H1 (cell line): ENCODE measurements around the gene PITPNB. TPM values are rescaled to one million over a fixed set of nuclear protein-coding genes. Genes with fewer than 3 reads are reported as not detected.

Experiments used
- CBX8 ChIP-seq: fragments of 300-800, 300-1000 bp; sonication (generic); IDR thresholded peaks from 2 replicates; pipeline ENCODE4 v1.7.1; 2016; ENCODE audit warnings: low read depth, low read length, borderline replicate concordance
- CHD2 ChIP-seq: IDR thresholded peaks from 2 replicates; pipeline ENCODE4 v1.6.1; 2012; ENCODE audit warnings: low read length, improper control_type of control experiment
- EP300 ChIP-seq, 2 experiments: IDR thresholded peaks; 1 replicate in 1 of 2; 2 replicates in 1 of 2; pipeline ENCODE4 v1.6.1; 2011 to 2012; ENCODE audit warnings: low read depth in 2 of 2, low read length in 2 of 2, mild to moderate bottlenecking in 2 of 2, borderline replicate concordance in 1 of 2, inconsistent platforms in 1 of 2, moderate library complexity in 1 of 2
- JUN ChIP-seq: IDR thresholded peaks from 2 replicates; pipeline ENCODE4 v1.6.1; 2011; ENCODE audit warnings: low read depth, mild to moderate bottlenecking, improper control_type of control experiment, low read length
- RNF2 ChIP-seq: fragments of 200-900, 300-1000 bp; sonication (generic); IDR thresholded peaks from 2 replicates; pipeline ENCODE4 v1.7.1; 2016; ENCODE audit warnings: borderline replicate concordance, low read depth, mild to moderate bottlenecking, antibody characterized with exemption, low read length; ENCODE audit not compliant: poor library complexity, severe bottlenecking; ENCODE audit errors: missing control alignments
- RXRA ChIP-seq: IDR thresholded peaks from 2 replicates; pipeline ENCODE4 v1.6.1; 2011; ENCODE audit warnings: low read depth, mild to moderate bottlenecking, low read length, moderate library complexity; ENCODE audit not compliant: insufficient read depth
- SAP30 ChIP-seq: fragments of 300-600 bp; sonication (generic); IDR thresholded peaks from 2 replicates; pipeline ENCODE4 v1.7.1; 2012; ENCODE audit warnings: low read length, moderate library complexity, mild to moderate bottlenecking, inconsistent platforms; ENCODE audit not compliant: insufficient read depth, insufficient replicate concordance
- TAF1 ChIP-seq: IDR thresholded peaks from 2 replicates; pipeline ENCODE4 v1.6.1; 2011; ENCODE audit warnings: mild to moderate bottlenecking, low read depth, low read length
- polyA plus RNA-seq, 7 experiments: library from polyadenylated mRNA; depleted of rRNA in 3 of 7; stranded (reverse) in 5 of 7; unstranded in 2 of 7; fragments of >200 nt in 5 of 7; fragments of 200-250 nt in 2 of 7; gene quantifications; 1 replicate in 5 of 7; 2 replicates in 1 of 7; 4 replicates in 1 of 7; pipeline versions ENCODE4 v1.2.1 to v1.2.3, GENCODE V29; 2011 to 2013; ENCODE audit warnings: missing spikeins in 2 of 7, mixed read lengths in 2 of 7
- total RNA-seq: library from RNA; stranded (reverse); fragmentation: NEBNext Ultra II Directional; extraction: Animal tissue kit (Norgen Biotek cat#: 25700); gene quantifications from 2 replicates; pipeline ENCODE4 v1.2.1, GENCODE V29; 2021
- TF ChIP-seq, protein P1 (sequence below): fragments of 300-600 bp; sonication (generic); IDR thresholded peaks from 2 replicates; pipeline ENCODE4 v1.7.1; 2012; ENCODE audit warnings: low read length, moderate library complexity, mild to moderate bottlenecking, inconsistent platforms; ENCODE audit not compliant: insufficient replicate concordance
- TF ChIP-seq, protein P2 (sequence below): IDR thresholded peaks from 2 replicates; pipeline ENCODE4 v1.6.1; 2011; ENCODE audit warnings: low read length, improper control_type of control experiment

Gene PITPNB
- total and polyA plus RNA-seq, 2 of the 8 experiments (the other 6 are each of a cell fraction or from before 2014, with no cell fraction given): 24.6 to 89.3 TPM

DNA sequence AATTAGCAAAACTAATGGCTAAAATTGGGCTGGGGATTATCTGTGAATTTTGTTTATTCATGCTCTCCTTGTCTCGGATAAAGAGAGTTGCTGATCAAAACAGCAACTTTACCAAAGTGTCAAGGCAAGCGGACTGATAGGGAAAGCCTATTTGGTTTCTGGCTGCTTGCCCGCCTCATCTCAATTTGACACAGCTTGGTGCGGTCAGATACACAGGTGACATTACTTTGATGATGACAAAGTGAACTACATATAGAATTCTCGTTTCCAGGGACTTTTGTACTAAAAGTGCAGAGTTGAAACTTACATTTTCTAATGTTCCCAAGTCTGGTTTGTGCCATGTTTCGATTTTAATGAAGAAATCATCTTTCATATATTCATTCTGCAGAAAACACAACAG, 22.8 kb downstream of the PITPNB start (continued):
- TF ChIP-seq, protein P1, sequence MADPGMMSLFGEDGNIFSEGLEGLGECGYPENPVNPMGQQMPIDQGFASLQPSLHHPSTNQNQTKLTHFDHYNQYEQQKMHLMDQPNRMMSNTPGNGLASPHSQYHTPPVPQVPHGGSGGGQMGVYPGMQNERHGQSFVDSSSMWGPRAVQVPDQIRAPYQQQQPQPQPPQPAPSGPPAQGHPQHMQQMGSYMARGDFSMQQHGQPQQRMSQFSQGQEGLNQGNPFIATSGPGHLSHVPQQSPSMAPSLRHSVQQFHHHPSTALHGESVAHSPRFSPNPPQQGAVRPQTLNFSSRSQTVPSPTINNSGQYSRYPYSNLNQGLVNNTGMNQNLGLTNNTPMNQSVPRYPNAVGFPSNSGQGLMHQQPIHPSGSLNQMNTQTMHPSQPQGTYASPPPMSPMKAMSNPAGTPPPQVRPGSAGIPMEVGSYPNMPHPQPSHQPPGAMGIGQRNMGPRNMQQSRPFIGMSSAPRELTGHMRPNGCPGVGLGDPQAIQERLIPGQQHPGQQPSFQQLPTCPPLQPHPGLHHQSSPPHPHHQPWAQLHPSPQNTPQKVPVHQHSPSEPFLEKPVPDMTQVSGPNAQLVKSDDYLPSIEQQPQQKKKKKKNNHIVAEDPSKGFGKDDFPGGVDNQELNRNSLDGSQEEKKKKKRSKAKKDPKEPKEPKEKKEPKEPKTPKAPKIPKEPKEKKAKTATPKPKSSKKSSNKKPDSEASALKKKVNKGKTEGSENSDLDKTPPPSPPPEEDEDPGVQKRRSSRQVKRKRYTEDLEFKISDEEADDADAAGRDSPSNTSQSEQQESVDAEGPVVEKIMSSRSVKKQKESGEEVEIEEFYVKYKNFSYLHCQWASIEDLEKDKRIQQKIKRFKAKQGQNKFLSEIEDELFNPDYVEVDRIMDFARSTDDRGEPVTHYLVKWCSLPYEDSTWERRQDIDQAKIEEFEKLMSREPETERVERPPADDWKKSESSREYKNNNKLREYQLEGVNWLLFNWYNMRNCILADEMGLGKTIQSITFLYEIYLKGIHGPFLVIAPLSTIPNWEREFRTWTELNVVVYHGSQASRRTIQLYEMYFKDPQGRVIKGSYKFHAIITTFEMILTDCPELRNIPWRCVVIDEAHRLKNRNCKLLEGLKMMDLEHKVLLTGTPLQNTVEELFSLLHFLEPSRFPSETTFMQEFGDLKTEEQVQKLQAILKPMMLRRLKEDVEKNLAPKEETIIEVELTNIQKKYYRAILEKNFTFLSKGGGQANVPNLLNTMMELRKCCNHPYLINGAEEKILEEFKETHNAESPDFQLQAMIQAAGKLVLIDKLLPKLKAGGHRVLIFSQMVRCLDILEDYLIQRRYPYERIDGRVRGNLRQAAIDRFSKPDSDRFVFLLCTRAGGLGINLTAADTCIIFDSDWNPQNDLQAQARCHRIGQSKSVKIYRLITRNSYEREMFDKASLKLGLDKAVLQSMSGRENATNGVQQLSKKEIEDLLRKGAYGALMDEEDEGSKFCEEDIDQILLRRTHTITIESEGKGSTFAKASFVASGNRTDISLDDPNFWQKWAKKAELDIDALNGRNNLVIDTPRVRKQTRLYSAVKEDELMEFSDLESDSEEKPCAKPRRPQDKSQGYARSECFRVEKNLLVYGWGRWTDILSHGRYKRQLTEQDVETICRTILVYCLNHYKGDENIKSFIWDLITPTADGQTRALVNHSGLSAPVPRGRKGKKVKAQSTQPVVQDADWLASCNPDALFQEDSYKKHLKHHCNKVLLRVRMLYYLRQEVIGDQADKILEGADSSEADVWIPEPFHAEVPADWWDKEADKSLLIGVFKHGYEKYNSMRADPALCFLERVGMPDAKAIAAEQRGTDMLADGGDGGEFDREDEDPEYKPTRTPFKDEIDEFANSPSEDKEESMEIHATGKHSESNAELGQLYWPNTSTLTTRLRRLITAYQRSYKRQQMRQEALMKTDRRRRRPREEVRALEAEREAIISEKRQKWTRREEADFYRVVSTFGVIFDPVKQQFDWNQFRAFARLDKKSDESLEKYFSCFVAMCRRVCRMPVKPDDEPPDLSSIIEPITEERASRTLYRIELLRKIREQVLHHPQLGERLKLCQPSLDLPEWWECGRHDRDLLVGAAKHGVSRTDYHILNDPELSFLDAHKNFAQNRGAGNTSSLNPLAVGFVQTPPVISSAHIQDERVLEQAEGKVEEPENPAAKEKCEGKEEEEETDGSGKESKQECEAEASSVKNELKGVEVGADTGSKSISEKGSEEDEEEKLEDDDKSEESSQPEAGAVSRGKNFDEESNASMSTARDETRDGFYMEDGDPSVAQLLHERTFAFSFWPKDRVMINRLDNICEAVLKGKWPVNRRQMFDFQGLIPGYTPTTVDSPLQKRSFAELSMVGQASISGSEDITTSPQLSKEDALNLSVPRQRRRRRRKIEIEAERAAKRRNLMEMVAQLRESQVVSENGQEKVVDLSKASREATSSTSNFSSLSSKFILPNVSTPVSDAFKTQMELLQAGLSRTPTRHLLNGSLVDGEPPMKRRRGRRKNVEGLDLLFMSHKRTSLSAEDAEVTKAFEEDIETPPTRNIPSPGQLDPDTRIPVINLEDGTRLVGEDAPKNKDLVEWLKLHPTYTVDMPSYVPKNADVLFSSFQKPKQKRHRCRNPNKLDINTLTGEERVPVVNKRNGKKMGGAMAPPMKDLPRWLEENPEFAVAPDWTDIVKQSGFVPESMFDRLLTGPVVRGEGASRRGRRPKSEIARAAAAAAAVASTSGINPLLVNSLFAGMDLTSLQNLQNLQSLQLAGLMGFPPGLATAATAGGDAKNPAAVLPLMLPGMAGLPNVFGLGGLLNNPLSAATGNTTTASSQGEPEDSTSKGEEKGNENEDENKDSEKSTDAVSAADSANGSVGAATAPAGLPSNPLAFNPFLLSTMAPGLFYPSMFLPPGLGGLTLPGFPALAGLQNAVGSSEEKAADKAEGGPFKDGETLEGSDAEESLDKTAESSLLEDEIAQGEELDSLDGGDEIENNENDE: no peak
- TF ChIP-seq RNF2 (no peak), EP300 (IDR thresholded peaks at IDR 0.05; ENCODE audit: borderline replicate concordance in 1 of 2, low read depth in 2 of 2, low read length in 2 of 2) (no peak), CHD2 (no peak), TAF1 (no peak), CBX8 (no peak), RXRA (no peak), SAP30 (no peak), JUN (no peak)
- TF ChIP-seq, protein P2, sequence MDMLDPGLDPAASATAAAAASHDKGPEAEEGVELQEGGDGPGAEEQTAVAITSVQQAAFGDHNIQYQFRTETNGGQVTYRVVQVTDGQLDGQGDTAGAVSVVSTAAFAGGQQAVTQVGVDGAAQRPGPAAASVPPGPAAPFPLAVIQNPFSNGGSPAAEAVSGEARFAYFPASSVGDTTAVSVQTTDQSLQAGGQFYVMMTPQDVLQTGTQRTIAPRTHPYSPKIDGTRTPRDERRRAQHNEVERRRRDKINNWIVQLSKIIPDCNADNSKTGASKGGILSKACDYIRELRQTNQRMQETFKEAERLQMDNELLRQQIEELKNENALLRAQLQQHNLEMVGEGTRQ: no peak
